ENCODE data around the gene GPR141. TPM values are rescaled to one million over a fixed set of nuclear protein-coding genes. Genes with fewer than 3 reads are reported as not detected.

Gene GPR141
- total and polyA plus RNA-seq, 4 donors, result 0.22 to 5.4 TPM; not detected in 2

DNA sequence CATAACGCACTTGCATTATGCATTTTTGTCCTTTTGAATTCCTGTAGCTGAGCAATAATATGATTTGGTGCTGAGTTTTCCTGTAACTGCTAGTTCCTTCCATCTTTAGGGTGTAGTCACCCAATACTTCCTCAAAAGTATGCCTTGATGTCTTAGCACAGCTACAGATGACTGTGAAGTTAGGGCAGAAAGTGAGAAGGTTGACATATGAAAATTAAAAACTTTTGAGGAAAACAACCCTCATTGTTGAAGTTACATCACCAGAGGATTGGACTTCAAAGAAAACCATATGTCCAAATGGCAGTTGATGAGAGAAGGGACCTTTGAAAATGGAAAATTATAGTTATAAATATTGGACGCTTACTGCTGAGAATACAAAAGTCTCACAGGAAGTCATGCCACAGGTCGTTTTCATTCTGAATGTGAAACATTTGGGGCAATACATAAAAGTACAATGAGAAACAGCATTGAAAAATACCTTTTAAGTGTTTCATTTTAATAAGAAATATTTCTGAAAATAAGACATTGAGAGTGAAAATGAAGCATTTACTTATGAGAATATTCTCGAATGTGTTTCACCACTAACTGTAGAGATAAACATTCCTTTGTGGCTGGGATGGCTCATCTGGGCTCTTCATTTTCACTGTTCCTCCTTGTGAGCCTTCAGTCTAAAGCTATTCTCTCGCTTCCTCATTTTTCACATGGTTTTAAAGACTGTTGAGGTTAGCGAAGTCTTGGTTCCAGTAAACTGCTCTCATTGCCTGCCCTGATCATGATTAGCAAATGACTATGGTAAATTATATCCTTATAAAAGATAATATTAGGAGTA is 103.4 kb downstream of the GPR141 start:
- H3K27ac ChIP-seq (ENCODE audit: low read depth, low read length), result no peak overlapping the region
- H3K27me3 ChIP-seq (ENCODE audit: control insufficient read depth, insufficient read depth, low read length), result no peaks in the 10 kb centered on the region
- H3K36me3 ChIP-seq (ENCODE audit: control insufficient read depth, insufficient read depth, low read length), result no peaks in the 10 kb centered on the region
- H3K4me3 ChIP-seq (ENCODE audit: low read depth, low read length), result no peak overlapping the region
- H3K9me3 ChIP-seq (ENCODE audit: control insufficient read depth, insufficient read depth, low read length), result no peaks in the 10 kb centered on the region
- WGBS (ENCODE audit: insufficient coverage), result no CpG with 5 or more reads among the region's 6 CpGs
- DNase-seq (ENCODE audit: low read depth in 4 of 6, low spot score in 6 of 6), result no peak
- H3K4me1 ChIP-seq (ENCODE audit: control insufficient read depth, insufficient read depth, low read length), result no peaks in the 10 kb centered on the region

Other genes with a start within 250 kb of the GPR141 start
- gene ELMO1, start 234.9 kb upstream of the GPR141 start, total RNA-seq, result 10 to 100 TPM; 29.2 to 87.1 TPM
- gene ELMO1, start 234.9 kb upstream of the GPR141 start, polyA plus RNA-seq (ENCODE audit: insufficient read length in 2 of 2), result 10 to 100 TPM; 86.4 to 98.3 TPM
- gene NME8, start 164.8 kb downstream of the GPR141 start, total RNA-seq, result under 1 TPM in 1 of 2 donors, not detected in 1; 0.59 TPM
- not detected for gene NME8, start 164.8 kb downstream of the GPR141 start, polyA plus RNA-seq (ENCODE audit: insufficient read length in 2 of 2)
- 10 to 100 TPM; 78.4 to 82.7 TPM for gene SFRP4, start 233.1 kb downstream of the GPR141 start, total RNA-seq
- gene SFRP4, start 233.1 kb downstream of the GPR141 start, polyA plus RNA-seq (ENCODE audit: insufficient read length in 2 of 2), result 10 to 100 TPM; 24.4 to 26.8 TPM
- gene EPDR1, start 236.9 kb downstream of the GPR141 start, total RNA-seq, result 10 to 100 TPM; 26.2 to 62.4 TPM
- gene EPDR1, start 236.9 kb downstream of the GPR141 start, polyA plus RNA-seq (ENCODE audit: insufficient read length in 2 of 2), result 10 to 100 TPM; 36.6 to 41.4 TPM

Data from spinal cord (tissue), 10 donors.